HepG2 (cell line): Measurements from ENCODE around the gene PNLDC1.

Experiments
- GMEB1 ChIP-seq: sonication (generic); formaldehyde crosslinking; IDR thresholded peaks from 2 replicates; pipeline ENCODE4 v1.5.1; 2020; ENCODE audit warnings: missing genetic modification reagents, mild to moderate bottlenecking, borderline replicate concordance
- NFIC ChIP-seq: IDR thresholded peaks from 2 replicates; pipeline ENCODE4 v1.6.1; 2012; ENCODE audit warnings: mild to moderate bottlenecking, low read length, inconsistent platforms
- POLR2AphosphoS5 ChIP-seq: IDR thresholded peaks from 2 replicates; pipeline ENCODE4 v1.6.1; 2012; ENCODE audit warnings: low read depth, low read length
- RAD51 ChIP-seq: fragments of 450-650 bp; IDR thresholded peaks from 2 replicates; pipeline ENCODE4 v1.6.1; 2016; ENCODE audit warnings: borderline replicate concordance
- RFX1 ChIP-seq: fragments of 450-650 bp; IDR thresholded peaks from 2 replicates; pipeline ENCODE4 v1.6.1; 2017
- RNF219 ChIP-seq: sonication (generic); formaldehyde crosslinking; IDR thresholded peaks from 2 replicates; pipeline ENCODE4 v1.5.0; 2020; ENCODE audit warnings: mild to moderate bottlenecking, missing genetic modification reagents
- ZFP91 ChIP-seq: sonication (generic); formaldehyde crosslinking; IDR thresholded peaks from 2 replicates; pipeline ENCODE4 v1.9.0; 2022; ENCODE audit warnings: missing genetic modification reagents, mild to moderate bottlenecking, borderline replicate concordance

GRCh38 chr6:159828074-159828473 lies 28.0 kb downstream of the PNLDC1 start:
- no peak for TF ChIP-seq RNF219
- TF ChIP-seq RFX1 = no peak
- no peak for TF ChIP-seq GMEB1 (CRISPR knock-in tag)
- TF ChIP-seq RAD51 = no peak
- TF ChIP-seq ZFP91 = no peak
- TF ChIP-seq POLR2AphosphoS5 = no peak
- TF ChIP-seq NFIC = no peak
